ENCODE results near the gene ELFN2.
"Not testable (repeated sequence)": the region's sequence is repeated elsewhere in the genome, so short reads cannot be mapped to it uniquely, and the experiment has no call there.

ELFN2 gene

GRCh38 chr22:37331856-37332536, 95.3 kb downstream of the ELFN2 start:
- TF ChIP-seq CTCF (conservative IDR thresholded peaks at IDR 0.05; ENCODE audit: low read depth, low read length): no peak
- DNase-seq (ENCODE audit: low read depth): no peak
- H3K4me3 ChIP-seq (ENCODE audit: low read length): no peak overlapping the region

- DNase-seq (ENCODE audit: low read depth): no peak
- no peak overlapping the region for H3K4me3 ChIP-seq (ENCODE audit: low read length)
- TF ChIP-seq CTCF (conservative IDR thresholded peaks at IDR 0.05; ENCODE audit: low read depth, low read length): no peak
Observed at GRCh38 chr22:37331034-37331428, 96.2 kb downstream of the ELFN2 start.

- peak; percentile 59 for TF ChIP-seq CTCF (conservative IDR thresholded peaks at IDR 0.05; ENCODE audit: low read depth, low read length)
- H3K4me3 ChIP-seq (ENCODE audit: low read length): no peak overlapping the region
- peak; percentile 67 for DNase-seq (ENCODE audit: low read depth)
Observed at GRCh38 chr22:37330200-37331033, 96.9 kb downstream of the ELFN2 start.

- no peak for TF ChIP-seq CTCF (conservative IDR thresholded peaks at IDR 0.05; ENCODE audit: low read depth, low read length)
- no peak overlapping the region for H3K4me3 ChIP-seq (ENCODE audit: low read length)
- no peak for DNase-seq (ENCODE audit: low read depth)
Observed at GRCh38 chr22:37329238-37330140, 97.8 kb downstream of the ELFN2 start.

- not testable (repeated sequence) for H3K4me3 ChIP-seq (ENCODE audit: low read length); DNase-seq (ENCODE audit: low read depth)
Observed at GRCh38 chr22:37328538-37329237, 98.6 kb downstream of the ELFN2 start.

GRCh38 chr22:37328017-37328416, 99.3 kb downstream of the ELFN2 start:
- no peak for DNase-seq (ENCODE audit: low read depth)
- no peak for TF ChIP-seq CTCF (conservative IDR thresholded peaks at IDR 0.05; ENCODE audit: low read depth, low read length)
- no peak overlapping the region for H3K4me3 ChIP-seq (ENCODE audit: low read length)

GRCh38 chr22:37326726-37327125, 100.6 kb downstream of the ELFN2 start:
- TF ChIP-seq CTCF (conservative IDR thresholded peaks at IDR 0.05; ENCODE audit: low read depth, low read length): no peak
- DNase-seq (ENCODE audit: low read depth): no peak
- H3K4me3 ChIP-seq (ENCODE audit: low read length): no peak overlapping the region

Measured in retinal pigment epithelial cell (primary cell).